ENCODE measurements around the gene OLIG3. TPM values are rescaled to one million over a fixed set of nuclear protein-coding genes. Genes with fewer than 3 reads are reported as not detected.
A peak's percentile ranks its signal among the peaks of the same experiment; 100 is the strongest.

OLIG3 gene
- total RNA-seq, 1 experiment from 2014 or later = 5.4 TPM

DNA sequence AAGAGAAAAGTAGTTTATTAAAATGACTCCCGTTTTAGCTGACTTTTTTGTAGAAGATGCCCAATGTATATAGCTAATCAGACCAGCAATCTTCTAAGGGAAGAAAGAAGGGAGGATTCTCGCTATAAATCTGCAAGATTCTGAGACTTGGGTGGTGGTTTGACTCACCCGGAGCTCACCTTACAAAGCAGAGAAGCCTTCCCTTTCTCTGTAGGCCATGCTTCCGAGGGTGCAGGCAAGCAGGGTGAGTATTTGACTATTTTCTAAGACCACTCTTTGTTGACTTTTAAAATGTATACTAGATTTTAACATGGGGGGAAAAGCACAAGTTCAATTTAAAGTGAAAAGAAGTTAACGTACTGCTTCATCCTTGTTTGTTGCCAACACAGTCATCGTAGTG, 2.7 kb downstream of the OLIG3 start (continued):
- TF ChIP-seq, protein P1, sequence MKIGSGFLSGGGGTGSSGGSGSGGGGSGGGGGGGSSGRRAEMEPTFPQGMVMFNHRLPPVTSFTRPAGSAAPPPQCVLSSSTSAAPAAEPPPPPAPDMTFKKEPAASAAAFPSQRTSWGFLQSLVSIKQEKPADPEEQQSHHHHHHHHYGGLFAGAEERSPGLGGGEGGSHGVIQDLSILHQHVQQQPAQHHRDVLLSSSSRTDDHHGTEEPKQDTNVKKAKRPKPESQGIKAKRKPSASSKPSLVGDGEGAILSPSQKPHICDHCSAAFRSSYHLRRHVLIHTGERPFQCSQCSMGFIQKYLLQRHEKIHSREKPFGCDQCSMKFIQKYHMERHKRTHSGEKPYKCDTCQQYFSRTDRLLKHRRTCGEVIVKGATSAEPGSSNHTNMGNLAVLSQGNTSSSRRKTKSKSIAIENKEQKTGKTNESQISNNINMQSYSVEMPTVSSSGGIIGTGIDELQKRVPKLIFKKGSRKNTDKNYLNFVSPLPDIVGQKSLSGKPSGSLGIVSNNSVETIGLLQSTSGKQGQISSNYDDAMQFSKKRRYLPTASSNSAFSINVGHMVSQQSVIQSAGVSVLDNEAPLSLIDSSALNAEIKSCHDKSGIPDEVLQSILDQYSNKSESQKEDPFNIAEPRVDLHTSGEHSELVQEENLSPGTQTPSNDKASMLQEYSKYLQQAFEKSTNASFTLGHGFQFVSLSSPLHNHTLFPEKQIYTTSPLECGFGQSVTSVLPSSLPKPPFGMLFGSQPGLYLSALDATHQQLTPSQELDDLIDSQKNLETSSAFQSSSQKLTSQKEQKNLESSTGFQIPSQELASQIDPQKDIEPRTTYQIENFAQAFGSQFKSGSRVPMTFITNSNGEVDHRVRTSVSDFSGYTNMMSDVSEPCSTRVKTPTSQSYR (CRISPR knock-in tag; IDR thresholded peaks at IDR 0.05) = no peak
- TF ChIP-seq GTF2I (CRISPR knock-in tag; conservative IDR thresholded peaks at IDR 0.05) (no peak), RELA (CRISPR knock-in tag; IDR thresholded peaks at IDR 0.05; ENCODE audit: borderline replicate concordance) (no peak), TEAD4 (CRISPR knock-in tag; IDR thresholded peaks at IDR 0.05) (no peak), ETV6 (CRISPR knock-in tag; IDR thresholded peaks at IDR 0.05) (no peak), ATF1 (CRISPR knock-in tag; IDR thresholded peaks at IDR 0.05) (no peak)
- TF ChIP-seq, protein P2, sequence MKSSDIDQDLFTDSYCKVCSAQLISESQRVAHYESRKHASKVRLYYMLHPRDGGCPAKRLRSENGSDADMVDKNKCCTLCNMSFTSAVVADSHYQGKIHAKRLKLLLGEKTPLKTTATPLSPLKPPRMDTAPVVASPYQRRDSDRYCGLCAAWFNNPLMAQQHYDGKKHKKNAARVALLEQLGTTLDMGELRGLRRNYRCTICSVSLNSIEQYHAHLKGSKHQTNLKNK (CRISPR knock-in tag; IDR thresholded peaks at IDR 0.05) = no peak

DNA sequence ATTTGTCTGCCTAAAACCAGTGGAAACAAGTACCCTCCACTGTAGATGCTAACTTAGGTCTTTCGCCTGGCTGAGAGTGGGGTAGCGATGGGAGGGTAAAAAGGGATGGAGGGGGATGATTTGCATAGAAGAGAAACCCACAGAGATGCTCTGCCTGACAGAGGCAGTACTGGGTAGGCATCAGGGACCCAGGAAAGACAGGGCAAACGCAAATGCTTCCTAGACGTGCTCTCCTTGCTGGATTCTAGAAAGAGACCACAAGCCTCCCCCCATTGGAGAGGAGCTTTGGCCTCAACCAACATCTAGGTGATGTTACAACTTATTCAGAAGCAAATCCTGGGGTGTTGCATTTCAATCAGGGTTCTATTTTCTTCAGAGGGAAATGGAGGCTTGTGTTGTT, 3.2 kb downstream of the OLIG3 start:
- Mint-ChIP-seq H3K27ac (no peak overlapping the region), H3K4me3 (peak overlapping the region; percentile 84), H3K4me1 (peaks cover 80% of the 10 kb centered on the region), H3K27me3 (ENCODE audit: low read depth) (peaks cover 100% of the 10 kb centered on the region), H3K9me3 (no peaks in the 10 kb centered on the region), H3K36me3 (no peaks in the 10 kb centered on the region)
- TF ChIP-seq, protein P3, sequence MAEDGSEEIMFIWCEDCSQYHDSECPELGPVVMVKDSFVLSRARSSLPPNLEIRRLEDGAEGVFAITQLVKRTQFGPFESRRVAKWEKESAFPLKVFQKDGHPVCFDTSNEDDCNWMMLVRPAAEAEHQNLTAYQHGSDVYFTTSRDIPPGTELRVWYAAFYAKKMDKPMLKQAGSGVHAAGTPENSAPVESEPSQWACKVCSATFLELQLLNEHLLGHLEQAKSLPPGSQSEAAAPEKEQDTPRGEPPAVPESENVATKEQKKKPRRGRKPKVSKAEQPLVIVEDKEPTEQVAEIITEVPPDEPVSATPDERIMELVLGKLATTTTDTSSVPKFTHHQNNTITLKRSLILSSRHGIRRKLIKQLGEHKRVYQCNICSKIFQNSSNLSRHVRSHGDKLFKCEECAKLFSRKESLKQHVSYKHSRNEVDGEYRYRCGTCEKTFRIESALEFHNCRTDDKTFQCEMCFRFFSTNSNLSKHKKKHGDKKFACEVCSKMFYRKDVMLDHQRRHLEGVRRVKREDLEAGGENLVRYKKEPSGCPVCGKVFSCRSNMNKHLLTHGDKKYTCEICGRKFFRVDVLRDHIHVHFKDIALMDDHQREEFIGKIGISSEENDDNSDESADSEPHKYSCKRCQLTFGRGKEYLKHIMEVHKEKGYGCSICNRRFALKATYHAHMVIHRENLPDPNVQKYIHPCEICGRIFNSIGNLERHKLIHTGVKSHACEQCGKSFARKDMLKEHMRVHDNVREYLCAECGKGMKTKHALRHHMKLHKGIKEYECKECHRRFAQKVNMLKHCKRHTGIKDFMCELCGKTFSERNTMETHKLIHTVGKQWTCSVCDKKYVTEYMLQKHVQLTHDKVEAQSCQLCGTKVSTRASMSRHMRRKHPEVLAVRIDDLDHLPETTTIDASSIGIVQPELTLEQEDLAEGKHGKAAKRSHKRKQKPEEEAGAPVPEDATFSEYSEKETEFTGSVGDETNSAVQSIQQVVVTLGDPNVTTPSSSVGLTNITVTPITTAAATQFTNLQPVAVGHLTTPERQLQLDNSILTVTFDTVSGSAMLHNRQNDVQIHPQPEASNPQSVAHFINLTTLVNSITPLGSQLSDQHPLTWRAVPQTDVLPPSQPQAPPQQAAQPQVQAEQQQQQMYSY (CRISPR knock-in tag; IDR thresholded peaks at IDR 0.05) = no peak
- TF ChIP-seq, protein P4, sequence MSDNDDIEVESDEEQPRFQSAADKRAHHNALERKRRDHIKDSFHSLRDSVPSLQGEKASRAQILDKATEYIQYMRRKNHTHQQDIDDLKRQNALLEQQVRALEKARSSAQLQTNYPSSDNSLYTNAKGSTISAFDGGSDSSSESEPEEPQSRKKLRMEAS (CRISPR knock-in tag; IDR thresholded peaks at IDR 0.05) = no peak; the same call in 1 of the 2 replicates
- TF ChIP-seq, protein P5, sequence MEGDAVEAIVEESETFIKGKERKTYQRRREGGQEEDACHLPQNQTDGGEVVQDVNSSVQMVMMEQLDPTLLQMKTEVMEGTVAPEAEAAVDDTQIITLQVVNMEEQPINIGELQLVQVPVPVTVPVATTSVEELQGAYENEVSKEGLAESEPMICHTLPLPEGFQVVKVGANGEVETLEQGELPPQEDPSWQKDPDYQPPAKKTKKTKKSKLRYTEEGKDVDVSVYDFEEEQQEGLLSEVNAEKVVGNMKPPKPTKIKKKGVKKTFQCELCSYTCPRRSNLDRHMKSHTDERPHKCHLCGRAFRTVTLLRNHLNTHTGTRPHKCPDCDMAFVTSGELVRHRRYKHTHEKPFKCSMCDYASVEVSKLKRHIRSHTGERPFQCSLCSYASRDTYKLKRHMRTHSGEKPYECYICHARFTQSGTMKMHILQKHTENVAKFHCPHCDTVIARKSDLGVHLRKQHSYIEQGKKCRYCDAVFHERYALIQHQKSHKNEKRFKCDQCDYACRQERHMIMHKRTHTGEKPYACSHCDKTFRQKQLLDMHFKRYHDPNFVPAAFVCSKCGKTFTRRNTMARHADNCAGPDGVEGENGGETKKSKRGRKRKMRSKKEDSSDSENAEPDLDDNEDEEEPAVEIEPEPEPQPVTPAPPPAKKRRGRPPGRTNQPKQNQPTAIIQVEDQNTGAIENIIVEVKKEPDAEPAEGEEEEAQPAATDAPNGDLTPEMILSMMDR (IDR thresholded peaks at IDR 0.05) = no peak
- TF ChIP-seq ESRRA (CRISPR knock-in tag; IDR thresholded peaks at IDR 0.05; ENCODE audit: borderline replicate concordance) = no peak
- TF ChIP-seq ZBTB21 (CRISPR knock-in tag; IDR thresholded peaks at IDR 0.05; ENCODE audit: borderline replicate concordance) = no peak
- no peak for TF ChIP-seq FOXP1 (CRISPR knock-in tag; IDR thresholded peaks at IDR 0.05; ENCODE audit: borderline replicate concordance)
- TF ChIP-seq TP53 (CRISPR knock-in tag; IDR thresholded peaks at IDR 0.05) = no peak
- TF ChIP-seq NFYB (CRISPR knock-in tag; conservative IDR thresholded peaks at IDR 0.05; ENCODE audit: low read depth) = no peak
- TF ChIP-seq, protein P6, sequence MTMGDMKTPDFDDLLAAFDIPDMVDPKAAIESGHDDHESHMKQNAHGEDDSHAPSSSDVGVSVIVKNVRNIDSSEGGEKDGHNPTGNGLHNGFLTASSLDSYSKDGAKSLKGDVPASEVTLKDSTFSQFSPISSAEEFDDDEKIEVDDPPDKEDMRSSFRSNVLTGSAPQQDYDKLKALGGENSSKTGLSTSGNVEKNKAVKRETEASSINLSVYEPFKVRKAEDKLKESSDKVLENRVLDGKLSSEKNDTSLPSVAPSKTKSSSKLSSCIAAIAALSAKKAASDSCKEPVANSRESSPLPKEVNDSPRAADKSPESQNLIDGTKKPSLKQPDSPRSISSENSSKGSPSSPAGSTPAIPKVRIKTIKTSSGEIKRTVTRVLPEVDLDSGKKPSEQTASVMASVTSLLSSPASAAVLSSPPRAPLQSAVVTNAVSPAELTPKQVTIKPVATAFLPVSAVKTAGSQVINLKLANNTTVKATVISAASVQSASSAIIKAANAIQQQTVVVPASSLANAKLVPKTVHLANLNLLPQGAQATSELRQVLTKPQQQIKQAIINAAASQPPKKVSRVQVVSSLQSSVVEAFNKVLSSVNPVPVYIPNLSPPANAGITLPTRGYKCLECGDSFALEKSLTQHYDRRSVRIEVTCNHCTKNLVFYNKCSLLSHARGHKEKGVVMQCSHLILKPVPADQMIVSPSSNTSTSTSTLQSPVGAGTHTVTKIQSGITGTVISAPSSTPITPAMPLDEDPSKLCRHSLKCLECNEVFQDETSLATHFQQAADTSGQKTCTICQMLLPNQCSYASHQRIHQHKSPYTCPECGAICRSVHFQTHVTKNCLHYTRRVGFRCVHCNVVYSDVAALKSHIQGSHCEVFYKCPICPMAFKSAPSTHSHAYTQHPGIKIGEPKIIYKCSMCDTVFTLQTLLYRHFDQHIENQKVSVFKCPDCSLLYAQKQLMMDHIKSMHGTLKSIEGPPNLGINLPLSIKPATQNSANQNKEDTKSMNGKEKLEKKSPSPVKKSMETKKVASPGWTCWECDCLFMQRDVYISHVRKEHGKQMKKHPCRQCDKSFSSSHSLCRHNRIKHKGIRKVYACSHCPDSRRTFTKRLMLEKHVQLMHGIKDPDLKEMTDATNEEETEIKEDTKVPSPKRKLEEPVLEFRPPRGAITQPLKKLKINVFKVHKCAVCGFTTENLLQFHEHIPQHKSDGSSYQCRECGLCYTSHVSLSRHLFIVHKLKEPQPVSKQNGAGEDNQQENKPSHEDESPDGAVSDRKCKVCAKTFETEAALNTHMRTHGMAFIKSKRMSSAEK (CRISPR knock-in tag; IDR thresholded peaks at IDR 0.05; ENCODE audit: borderline replicate concordance) = no peak
- no peak for TF ChIP-seq ZNF232 (CRISPR knock-in tag; IDR thresholded peaks at IDR 0.05)
- TF ChIP-seq GRHL2 (CRISPR knock-in tag; IDR thresholded peaks at IDR 0.05; ENCODE audit: insufficient replicate concordance, severe bottlenecking) = no peak
- ATAC-seq = peak; percentile 0
- CTCF ChIA-PET = interaction anchor here (0.7 to 1.3 kb wide), 4 partner anchors 16 to 176 kb away, joined by 3 to 9 read pairs (median 4); no protein-coding TSS in a partner anchor
- DNase-seq (ENCODE audit: low spot score) = no peak
- POLR2A ChIA-PET = interaction anchor here (0.6 kb wide), 1 partner anchor 76 kb away, joined by 3 read pairs; no protein-coding TSS in a partner anchor

All from WTC11 (cell line).